Stimulated activated CD8-positive, alpha-beta memory T cell treated with anti-CD3 and anti-CD28 coated beads, Interleukin-7, amount 100 ng/mL, for 1 hour (primary cell): ENCODE data around the gene IPO5.

ENCODE experiments used
- DNase-seq, 2 donors: peaks; one replicate each; pipeline ENCODE4 v3.0.0-alpha.2; 2020; ENCODE audit warnings: low read depth in 2 of 2

Gene IPO5

GRCh38 chr13:98059276-98059675, 105.8 kb downstream of the IPO5 start:
- DNase-seq: no peak

- no peak for DNase-seq
These were observed 106.8 kb downstream of the IPO5 start for GRCh38 chr13:98060282-98060681.

GRCh38 chr13:98065468-98065867, 112.0 kb downstream of the IPO5 start:
- DNase-seq: no peak

GRCh38 chr13:98066636-98067035, 113.2 kb downstream of the IPO5 start:
- no peak for DNase-seq

GRCh38 chr13:98068521-98068920, 115.0 kb downstream of the IPO5 start:
- no peak for DNase-seq

GRCh38 chr13:98069985-98070384, 116.5 kb downstream of the IPO5 start:
- DNase-seq: no peak

- DNase-seq: no peak
These were observed 117.8 kb downstream of the IPO5 start for GRCh38 chr13:98071316-98071715.

GRCh38 chr13:98072476-98072875, 119.0 kb downstream of the IPO5 start:
- no peak for DNase-seq
